ENCODE measurements around the gene PHOX2A. TPM values are rescaled to one million over a fixed set of nuclear protein-coding genes. Genes with fewer than 3 reads are reported as not detected.

The PHOX2A gene
- total and polyA plus RNA-seq, 4 donors = 0.17 to 1.8 (median 1.7) TPM; not detected in 1

DNA sequence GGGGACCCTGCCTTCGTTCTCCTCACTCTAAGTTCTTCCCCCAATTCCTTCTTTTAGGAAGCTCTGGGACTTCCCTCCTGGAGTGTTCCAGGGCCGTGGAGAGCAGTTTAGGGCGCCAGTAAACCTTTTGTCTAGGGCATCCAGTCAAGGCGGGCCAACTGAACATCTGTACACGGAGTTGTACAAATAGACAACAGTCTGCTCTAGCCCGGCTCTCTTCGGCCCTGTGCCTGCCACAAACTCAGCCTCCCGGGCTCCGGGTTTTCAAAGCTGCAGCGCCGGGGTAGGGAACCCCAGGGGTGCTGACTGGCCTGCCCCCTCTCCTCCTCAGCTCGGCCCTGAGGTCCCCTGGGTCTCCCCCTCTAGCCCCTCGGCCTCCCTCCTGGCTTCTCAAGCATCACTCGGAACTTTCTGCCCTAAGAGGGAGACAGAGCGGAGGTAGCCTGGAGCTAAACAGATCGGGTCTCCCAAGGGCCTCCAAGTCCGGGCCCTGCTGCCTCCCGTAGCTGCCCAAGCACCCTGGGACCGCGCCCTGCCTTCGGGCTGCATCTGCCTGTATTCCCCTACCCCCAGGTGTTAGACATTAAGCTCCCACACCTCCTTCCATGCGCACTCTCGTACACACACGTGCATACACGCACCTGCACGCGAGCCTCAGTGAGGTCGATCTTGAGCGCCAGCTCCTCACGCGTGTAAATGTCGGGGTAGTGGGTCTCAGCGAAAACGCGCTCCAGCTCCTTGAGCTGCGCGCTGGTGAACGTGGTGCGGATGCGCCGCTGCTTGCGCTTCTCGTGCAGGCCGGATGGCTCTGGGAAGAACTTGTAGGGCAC is 3.3 kb downstream of the PHOX2A start:
- Histone ChIP-seq H3K4me3 (ENCODE audit: low read depth, low read length) (no peak overlapping the region), H3K27ac (ENCODE audit: low read depth, low read length) (no peak overlapping the region)
- peak in 2 of 6 donors; percentile 21 to 46 for DNase-seq (ENCODE audit: low read depth in 4 of 6, low spot score in 6 of 6)

DNA sequence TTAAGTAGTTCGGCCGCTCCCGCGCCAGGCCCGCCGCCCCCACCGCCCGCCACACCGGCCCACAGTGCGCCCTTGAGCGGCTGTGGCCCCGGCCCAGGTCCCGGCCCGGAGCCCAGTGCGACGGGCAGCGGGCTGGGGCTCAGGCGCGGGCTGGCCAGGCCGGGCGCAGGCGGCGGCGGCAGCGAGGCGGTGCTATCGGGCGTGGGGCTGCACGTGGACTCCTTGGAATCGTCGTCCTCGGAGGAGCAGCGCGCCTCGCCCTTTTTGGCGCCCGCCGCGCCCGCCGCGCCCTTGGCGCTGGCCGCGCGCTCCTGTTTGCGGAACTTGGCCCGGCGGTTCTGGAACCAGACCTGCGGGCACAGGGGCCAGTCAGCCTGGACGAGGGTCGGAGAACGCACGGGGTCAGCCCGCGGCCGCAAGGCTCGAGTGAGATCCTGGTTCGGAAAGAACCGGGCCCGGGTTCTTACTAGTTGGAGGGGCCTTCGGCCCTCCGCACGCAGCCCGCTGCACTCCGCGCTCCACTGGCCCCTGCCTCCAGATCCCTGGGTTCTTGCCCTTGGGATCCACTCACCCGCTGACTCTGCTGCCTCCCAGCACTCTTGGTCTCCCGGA is 4.0 kb downstream of the PHOX2A start:
- no peak overlapping the region for H3K4me3 ChIP-seq (ENCODE audit: low read depth, low read length)
- H3K27ac ChIP-seq (ENCODE audit: low read depth, low read length) = no peak overlapping the region
- H3K9me3 ChIP-seq (ENCODE audit: control insufficient read depth, insufficient read depth, low read length) = no peaks in the 10 kb centered on the region
- H3K4me1 ChIP-seq (ENCODE audit: control insufficient read depth, insufficient read depth, low read length) = peaks cover 45% of the 10 kb centered on the region
- H3K36me3 ChIP-seq (ENCODE audit: control insufficient read depth, insufficient read depth, low read length) = peaks cover 29% of the 10 kb centered on the region
- DNase-seq (ENCODE audit: low read depth in 4 of 6, low spot score in 6 of 6) = peak in 2 of 6 donors; percentile 22 to 51
- H3K27me3 ChIP-seq (ENCODE audit: control insufficient read depth, insufficient read depth, low read length) = peaks cover 62% of the 10 kb centered on the region
- under 1% methylated on average over 69 of the region's 69 CpGs for WGBS (ENCODE audit: insufficient coverage)

More for the DNA sequence above, 3.3 kb downstream of the PHOX2A start:
- WGBS (ENCODE audit: insufficient coverage) = 2% methylated on average over 31 of the region's 44 CpGs
- peaks cover 22% of the 10 kb centered on the region for H3K36me3 ChIP-seq (ENCODE audit: control insufficient read depth, insufficient read depth, low read length)
- H3K27me3 ChIP-seq (ENCODE audit: control insufficient read depth, insufficient read depth, low read length) = peaks cover 70% of the 10 kb centered on the region
- no peaks in the 10 kb centered on the region for H3K9me3 ChIP-seq (ENCODE audit: control insufficient read depth, insufficient read depth, low read length)
- peaks cover 45% of the 10 kb centered on the region for H3K4me1 ChIP-seq (ENCODE audit: control insufficient read depth, insufficient read depth, low read length)

DNA sequence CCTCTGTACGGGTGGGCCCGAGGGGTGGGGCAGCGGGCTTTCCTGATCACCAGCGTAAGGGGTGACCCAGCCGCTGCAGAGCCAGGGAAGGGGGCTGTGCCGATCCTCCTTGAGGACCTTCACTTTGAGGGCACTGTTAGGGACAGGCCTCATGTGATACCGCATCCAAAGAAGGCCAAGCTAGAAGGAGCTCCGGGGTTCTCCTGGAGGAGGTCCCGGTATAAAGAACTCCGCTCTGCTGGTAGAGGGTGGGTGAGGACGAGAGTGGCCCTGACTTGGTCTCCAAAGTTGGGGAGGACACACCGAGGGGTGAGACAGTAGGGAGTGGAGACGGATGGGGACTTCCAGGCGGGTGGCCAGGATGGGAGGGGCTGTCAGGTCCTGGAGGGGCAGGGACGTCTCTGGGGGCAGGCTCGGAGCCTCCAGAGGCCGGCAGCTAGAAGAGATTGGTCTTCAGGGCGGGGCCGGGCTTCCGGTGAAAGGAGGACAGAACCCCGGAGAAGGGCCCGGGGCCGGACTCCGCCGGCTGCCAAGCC is 4.6 kb downstream of the PHOX2A start:
- no peak overlapping the region for H3K27ac ChIP-seq (ENCODE audit: low read depth, low read length)
- H3K4me3 ChIP-seq (ENCODE audit: low read depth, low read length) = peak overlapping the region; percentile 7
- WGBS (ENCODE audit: insufficient coverage) = 3% methylated on average over 25 of the region's 25 CpGs
- peaks cover 57% of the 10 kb centered on the region for H3K27me3 ChIP-seq (ENCODE audit: control insufficient read depth, insufficient read depth, low read length)
- H3K9me3 ChIP-seq (ENCODE audit: control insufficient read depth, insufficient read depth, low read length) = no peaks in the 10 kb centered on the region
- DNase-seq (ENCODE audit: low read depth in 4 of 6, low spot score in 6 of 6) = no peak
- H3K36me3 ChIP-seq (ENCODE audit: control insufficient read depth, insufficient read depth, low read length) = peaks cover 31% of the 10 kb centered on the region
- peaks cover 44% of the 10 kb centered on the region for H3K4me1 ChIP-seq (ENCODE audit: control insufficient read depth, insufficient read depth, low read length)

DNA sequence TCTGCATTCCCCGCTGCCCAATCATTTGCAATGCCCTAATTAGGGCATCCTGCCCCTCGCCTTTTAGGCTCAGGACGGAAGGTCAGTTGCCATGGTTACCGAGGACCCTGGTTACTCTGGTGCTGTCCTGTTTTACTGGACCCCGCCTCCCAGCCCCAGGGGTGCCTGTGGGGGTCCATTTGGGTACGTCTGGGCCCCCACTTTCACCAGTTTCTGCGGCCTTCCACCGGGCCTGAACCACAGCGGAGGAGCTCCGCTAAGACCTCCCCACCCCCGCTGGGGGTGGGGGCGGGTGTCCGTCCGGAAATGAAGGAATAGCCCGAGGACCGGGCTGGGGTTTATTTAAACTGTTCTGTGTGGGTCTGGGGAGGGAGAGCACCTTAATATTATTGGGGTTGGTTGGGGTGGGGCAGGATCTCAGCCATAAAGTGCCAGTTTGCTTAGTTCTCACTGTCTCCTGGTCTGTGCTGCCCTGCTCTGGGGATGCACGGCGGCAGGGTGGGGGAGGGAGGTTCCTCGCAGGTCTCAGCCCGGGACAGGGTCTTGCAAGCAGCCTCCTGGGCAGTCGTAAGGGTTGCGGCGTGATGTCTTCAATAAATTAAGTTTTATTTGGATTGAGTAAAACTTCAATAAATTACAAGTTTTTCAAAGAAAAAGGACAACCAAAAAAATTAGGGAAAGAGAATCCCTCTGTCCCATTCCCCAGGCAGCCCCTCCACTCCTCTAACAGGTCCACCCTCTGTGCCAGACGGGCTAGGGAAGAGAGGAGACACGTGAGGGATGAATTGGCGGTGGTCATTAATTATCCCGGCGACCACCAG is 5.3 kb downstream of the PHOX2A start:
- Histone ChIP-seq H3K36me3 (ENCODE audit: control insufficient read depth, insufficient read depth, low read length) (peaks cover 38% of the 10 kb centered on the region), H3K9me3 (ENCODE audit: control insufficient read depth, insufficient read depth, low read length) (no peaks in the 10 kb centered on the region), H3K4me3 (ENCODE audit: low read depth, low read length) (no peak overlapping the region), H3K27ac (ENCODE audit: low read depth, low read length) (no peak overlapping the region), H3K27me3 (ENCODE audit: control insufficient read depth, insufficient read depth, low read length) (peaks cover 52% of the 10 kb centered on the region), H3K4me1 (ENCODE audit: control insufficient read depth, insufficient read depth, low read length) (peaks cover 41% of the 10 kb centered on the region)
- no peak for DNase-seq (ENCODE audit: low read depth in 4 of 6, low spot score in 6 of 6)
- 37% methylated on average over 16 of the region's 28 CpGs for WGBS (ENCODE audit: insufficient coverage)

DNA sequence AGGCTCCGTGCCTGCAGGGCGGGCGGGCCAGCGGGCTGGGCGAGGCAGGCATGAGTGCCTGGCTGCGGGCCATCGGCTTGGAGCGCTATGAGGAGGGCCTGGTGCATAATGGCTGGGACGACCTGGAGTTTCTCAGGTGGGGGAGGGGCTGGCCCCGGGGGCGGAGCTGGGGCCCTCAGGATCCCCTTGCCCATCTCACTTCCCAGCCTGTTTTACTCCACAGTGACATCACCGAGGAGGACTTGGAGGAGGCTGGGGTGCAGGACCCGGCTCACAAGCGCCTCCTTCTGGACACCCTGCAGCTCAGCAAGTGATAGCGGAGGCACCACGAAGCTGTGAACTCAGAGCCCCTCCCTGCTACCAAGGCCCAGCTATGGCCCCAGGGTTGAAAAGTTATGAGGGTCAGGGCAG is 5.9 kb downstream of the PHOX2A start:
- DNase-seq (ENCODE audit: low read depth in 4 of 6, low spot score in 6 of 6) = peak in 2 of 6 donors; percentile 44 to 60
- H3K36me3 ChIP-seq (ENCODE audit: control insufficient read depth, insufficient read depth, low read length) = peaks cover 45% of the 10 kb centered on the region
- H3K4me1 ChIP-seq (ENCODE audit: control insufficient read depth, insufficient read depth, low read length) = peaks cover 41% of the 10 kb centered on the region
- 50% methylated on average over 8 of the region's 16 CpGs for WGBS (ENCODE audit: insufficient coverage)
- H3K27me3 ChIP-seq (ENCODE audit: control insufficient read depth, insufficient read depth, low read length) = peaks cover 46% of the 10 kb centered on the region
- H3K27ac ChIP-seq (ENCODE audit: low read depth, low read length) = no peak overlapping the region
- H3K4me3 ChIP-seq (ENCODE audit: low read depth, low read length) = no peak overlapping the region
- H3K9me3 ChIP-seq (ENCODE audit: control insufficient read depth, insufficient read depth, low read length) = no peaks in the 10 kb centered on the region

DNA sequence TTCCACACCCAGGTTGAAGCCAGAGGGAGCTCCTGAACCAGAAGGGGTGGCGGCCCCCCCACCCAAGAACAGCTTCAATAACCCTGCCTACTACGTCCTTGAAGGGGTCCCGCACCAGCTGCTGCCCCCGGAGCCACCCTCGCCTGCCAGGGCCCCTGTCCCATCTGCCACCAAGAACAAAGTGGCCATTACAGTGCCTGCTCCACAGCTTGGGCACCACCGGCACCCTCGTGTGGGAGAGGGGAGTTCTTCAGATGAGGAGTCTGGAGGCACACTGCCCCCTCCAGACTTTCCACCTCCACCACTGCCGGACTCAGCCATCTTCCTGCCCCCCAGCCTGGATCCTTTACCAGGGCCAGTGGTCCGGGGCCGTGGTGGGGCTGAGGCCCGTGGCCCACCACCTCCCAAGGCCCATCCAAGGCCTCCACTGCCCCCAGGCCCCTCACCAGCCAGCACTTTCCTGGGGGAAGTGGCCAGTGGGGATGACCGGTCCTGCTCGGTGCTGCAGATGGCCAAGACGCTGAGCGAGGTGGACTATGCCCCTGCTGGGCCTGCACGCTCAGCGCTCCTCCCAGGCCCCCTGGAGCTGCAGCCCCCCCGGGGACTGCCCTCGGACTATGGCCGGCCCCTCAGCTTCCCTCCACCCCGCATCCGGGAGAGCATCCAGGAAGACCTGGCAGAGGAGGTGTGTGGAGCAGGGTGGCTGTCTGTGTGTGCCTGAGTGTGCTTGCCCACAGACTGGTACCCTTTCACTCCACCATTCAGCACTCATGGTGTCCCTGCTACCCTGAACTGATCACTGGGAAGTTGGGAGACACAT is 6.7 kb downstream of the PHOX2A start:
- Histone ChIP-seq H3K4me3 (ENCODE audit: low read depth, low read length) (no peak overlapping the region), H3K27me3 (ENCODE audit: control insufficient read depth, insufficient read depth, low read length) (peaks cover 39% of the 10 kb centered on the region), H3K36me3 (ENCODE audit: control insufficient read depth, insufficient read depth, low read length) (peaks cover 52% of the 10 kb centered on the region), H3K27ac (ENCODE audit: low read depth, low read length) (no peak overlapping the region), H3K9me3 (ENCODE audit: control insufficient read depth, insufficient read depth, low read length) (no peaks in the 10 kb centered on the region), H3K4me1 (ENCODE audit: control insufficient read depth, insufficient read depth, low read length) (peaks cover 41% of the 10 kb centered on the region)
- 78% methylated on average over 16 of the region's 22 CpGs for WGBS (ENCODE audit: insufficient coverage)
- no peak for DNase-seq (ENCODE audit: low read depth in 4 of 6, low spot score in 6 of 6)

DNA sequence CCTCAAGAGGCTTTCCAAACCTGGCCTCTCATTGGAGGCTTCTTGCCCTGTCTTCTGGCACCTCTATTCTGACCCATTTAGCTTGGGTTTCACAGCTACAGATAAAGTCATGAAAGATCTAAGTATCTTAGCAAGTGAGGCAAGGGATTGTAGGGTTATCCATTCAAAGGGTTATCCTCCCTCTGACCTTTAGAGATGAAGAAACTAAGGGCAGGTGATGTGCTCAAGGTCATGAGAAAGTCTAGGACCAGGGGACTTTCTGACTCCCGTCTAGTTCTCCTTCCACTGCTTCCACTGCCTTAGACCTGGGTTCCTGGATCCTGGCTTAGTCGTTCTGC is 7.2 kb downstream of the PHOX2A start:
- WGBS (ENCODE audit: insufficient coverage) = 69% methylated on average over 2 of the region's 2 CpGs
- H3K36me3 ChIP-seq (ENCODE audit: control insufficient read depth, insufficient read depth, low read length) = peaks cover 58% of the 10 kb centered on the region
- H3K4me3 ChIP-seq (ENCODE audit: low read depth, low read length) = no peak overlapping the region
- no peak for DNase-seq (ENCODE audit: low read depth in 4 of 6, low spot score in 6 of 6)
- peaks cover 41% of the 10 kb centered on the region for H3K4me1 ChIP-seq (ENCODE audit: control insufficient read depth, insufficient read depth, low read length)
- no peak overlapping the region for H3K27ac ChIP-seq (ENCODE audit: low read depth, low read length)
- H3K27me3 ChIP-seq (ENCODE audit: control insufficient read depth, insufficient read depth, low read length) = peaks cover 33% of the 10 kb centered on the region
- no peaks in the 10 kb centered on the region for H3K9me3 ChIP-seq (ENCODE audit: control insufficient read depth, insufficient read depth, low read length)

DNA sequence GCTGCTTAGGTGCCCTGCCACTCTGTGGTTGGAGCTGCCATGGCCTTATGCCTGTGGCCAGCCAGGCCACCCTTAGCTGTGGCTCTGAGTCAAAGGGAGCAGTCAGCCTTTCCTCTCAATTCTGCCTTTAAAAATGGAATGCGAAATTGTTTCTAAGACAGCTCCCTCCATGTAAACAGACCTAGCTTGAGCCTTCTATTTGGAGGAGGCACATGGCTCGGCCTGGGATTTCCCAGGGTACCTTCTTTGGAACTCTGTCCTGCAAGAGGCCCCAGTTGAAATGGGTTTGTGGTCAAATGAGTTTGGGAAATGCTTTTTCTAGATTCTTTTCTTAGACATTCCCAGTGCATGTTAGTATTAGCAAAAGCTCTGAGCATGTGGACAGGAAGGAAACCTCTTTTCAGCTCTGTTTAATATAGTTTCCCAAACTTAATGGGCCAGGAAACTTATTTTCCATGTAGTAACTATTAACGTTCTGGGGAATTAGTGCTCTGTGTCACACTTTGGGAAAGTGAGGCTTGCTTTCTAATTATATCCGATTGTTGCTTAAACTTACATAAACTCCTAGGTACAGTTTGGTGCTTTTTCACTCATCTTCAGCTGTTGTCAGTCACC is 7.8 kb downstream of the PHOX2A start:
- 83% methylated on average over 1 of the region's 4 CpGs for WGBS (ENCODE audit: insufficient coverage)
- Histone ChIP-seq H3K9me3 (ENCODE audit: control insufficient read depth, insufficient read depth, low read length) (no peaks in the 10 kb centered on the region), H3K4me3 (ENCODE audit: low read depth, low read length) (no peak overlapping the region), H3K36me3 (ENCODE audit: control insufficient read depth, insufficient read depth, low read length) (peaks cover 63% of the 10 kb centered on the region), H3K27me3 (ENCODE audit: control insufficient read depth, insufficient read depth, low read length) (peaks cover 28% of the 10 kb centered on the region), H3K4me1 (ENCODE audit: control insufficient read depth, insufficient read depth, low read length) (peaks cover 39% of the 10 kb centered on the region), H3K27ac (ENCODE audit: low read depth, low read length) (no peak overlapping the region)
- DNase-seq (ENCODE audit: low read depth in 4 of 6, low spot score in 6 of 6) = no peak

Measured in spinal cord (tissue), 10 donors.